Smooth muscle cell (in vitro differentiated cells): Measurements from ENCODE around the gene MOCOS. TPM values are rescaled to one million over a fixed set of nuclear protein-coding genes. Genes with fewer than 3 reads are reported as not detected.

Source experiments
- DNase-seq: peaks from one replicate; lab custom pipeline; 2025; ENCODE audit not compliant: unreplicated experiment; lab: John Stamatoyannopoulos, UW
- H2AFZ ChIP-seq: fragments of 200-600 bp; sonication (generic); 2 replicates; pipeline ENCODE4 v1.6.0; 2016; ENCODE audit warnings: antibody characterized with exemption, low read depth, mild to moderate bottlenecking
- H3F3A ChIP-seq: fragments of 200-600 bp; sonication (generic); 2 replicates; pipeline ENCODE4 v1.6.0; 2017; ENCODE audit warnings: antibody characterized with exemption, low read depth
- H3K27ac ChIP-seq: fragments of 200-600 bp; sonication (generic); 2 replicates; pipeline ENCODE4 v1.5.1; 2016; ENCODE audit warnings: low read depth, mild to moderate bottlenecking
- H3K27me3 ChIP-seq: fragments of 200-600 bp; sonication (generic); 2 replicates; pipeline ENCODE4 v1.6.1; 2016; ENCODE audit warnings: low read depth, mild to moderate bottlenecking
- H3K36me3 ChIP-seq: fragments of 200-600 bp; sonication (generic); 2 replicates; pipeline ENCODE4 v1.5.1; 2016; ENCODE audit warnings: low read depth
- H3K4me1 ChIP-seq: fragments of 200-600 bp; sonication (generic); 2 replicates; pipeline ENCODE4 v1.5.1; 2016; ENCODE audit warnings: low read depth
- H3K4me2 ChIP-seq: fragments of 200-600 bp; sonication (generic); 2 replicates; pipeline ENCODE4 v1.6.0; 2016; ENCODE audit warnings: mild to moderate bottlenecking
- H3K4me3 ChIP-seq: fragments of 200-600 bp; sonication (generic); 2 replicates; pipeline ENCODE4 v1.5.1; 2016; ENCODE audit warnings: mild to moderate bottlenecking
- H3K79me2 ChIP-seq: fragments of 200-600 bp; sonication (generic); 2 replicates; pipeline ENCODE4 v1.6.0; 2016; ENCODE audit warnings: low read depth, mild to moderate bottlenecking
- H3K9ac ChIP-seq: fragments of 200-600 bp; sonication (generic); 2 replicates; pipeline ENCODE4 v1.6.0; 2016; ENCODE audit warnings: low read depth
- H3K9me3 ChIP-seq: fragments of 200-600 bp; sonication (generic); replicated peaks from 2 replicates; pipeline ENCODE4 v1.5.1; 2016; ENCODE audit warnings: low read depth
- H4K20me1 ChIP-seq: fragments of 200-600 bp; sonication (generic); 2 replicates; pipeline ENCODE4 v1.6.0; 2016; ENCODE audit warnings: low read depth
- CTCF ChIP-seq: fragments of 200-600 bp; sonication (generic); IDR thresholded peaks from 2 replicates; pipeline ENCODE4 v1.5.1; 2017; ENCODE audit warnings: borderline replicate concordance, mild to moderate bottlenecking, antibody characterized with exemption; ENCODE audit not compliant: insufficient read depth, poor library complexity, severe bottlenecking
- WGBS: methylation state at CpG from one replicate; pipeline ENCODE4 v1.1.7; 2016; ENCODE audit warnings: low lambda C conversion rate; 5-methylcytosine and 5-hydroxymethylcytosine counted together
- polyA plus RNA-seq: library from polyadenylated mRNA; unstranded; fragments of >200 nt; fragmentation: Nextera tagmentation; extraction: Ambion mirVana; gene quantifications from 2 replicates; pipeline ENCODE4 v1.2.1, GENCODE V29; 2016
- total RNA-seq: library from RNA; depleted of rRNA; stranded (reverse); fragments of >200 nt; gene quantifications from 2 replicates; pipeline ENCODE4 v1.2.3, GENCODE V29; 2014

Gene MOCOS
- total and polyA plus RNA-seq, 2 experiments from 2014 or later: 1.6 to 1.7 TPM

DNA sequence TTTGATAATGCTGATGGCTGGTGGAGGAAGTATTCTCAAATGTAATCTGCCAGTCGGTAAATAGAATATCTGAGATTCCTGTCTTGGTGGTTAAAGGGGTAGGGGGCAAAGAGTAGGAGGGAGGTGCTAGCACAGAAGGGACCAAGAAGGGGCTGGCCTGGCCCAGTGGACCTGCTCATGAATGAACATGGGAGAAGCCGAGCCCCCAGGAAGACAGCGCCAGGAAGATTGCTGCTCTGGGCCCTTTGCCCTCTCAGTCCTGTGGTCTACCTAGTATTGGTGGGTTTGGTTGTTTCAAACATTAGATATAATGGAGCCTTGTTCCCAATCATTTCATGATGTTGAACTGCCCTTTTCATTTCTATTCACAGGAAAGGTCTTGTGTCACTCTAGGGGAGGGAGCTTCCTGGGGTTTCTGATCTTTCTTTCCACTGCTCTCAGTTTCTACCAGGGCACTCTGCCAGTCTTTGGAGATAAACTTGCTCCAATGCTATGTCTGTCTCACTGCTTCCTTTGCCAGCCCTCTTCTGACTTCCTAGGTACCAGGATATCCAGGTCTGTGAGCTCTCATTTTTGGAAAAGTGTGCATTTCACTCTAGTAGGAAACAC lies 5.3 kb upstream of the MOCOS start:
- Histone ChIP-seq H2AFZ (no peak overlapping the region), H4K20me1 (no peaks in the 10 kb centered on the region), H3K9ac (no peak overlapping the region), H3K9me3 (no peaks in the 10 kb centered on the region), H3K27ac (no peak overlapping the region), H3K27me3 (peaks cover 5% of the 10 kb centered on the region), H3K36me3 (no peaks in the 10 kb centered on the region), H3K4me2 (no peak overlapping the region), H3F3A (no peaks in the 10 kb centered on the region), H3K79me2 (no peaks in the 10 kb centered on the region), H3K4me3 (no peak overlapping the region), H3K4me1 (peaks cover 5% of the 10 kb centered on the region)
- WGBS: 93% methylated on average over 3 of the region's 3 CpGs
- no peak for TF ChIP-seq CTCF
- DNase-seq: no peak

DNA sequence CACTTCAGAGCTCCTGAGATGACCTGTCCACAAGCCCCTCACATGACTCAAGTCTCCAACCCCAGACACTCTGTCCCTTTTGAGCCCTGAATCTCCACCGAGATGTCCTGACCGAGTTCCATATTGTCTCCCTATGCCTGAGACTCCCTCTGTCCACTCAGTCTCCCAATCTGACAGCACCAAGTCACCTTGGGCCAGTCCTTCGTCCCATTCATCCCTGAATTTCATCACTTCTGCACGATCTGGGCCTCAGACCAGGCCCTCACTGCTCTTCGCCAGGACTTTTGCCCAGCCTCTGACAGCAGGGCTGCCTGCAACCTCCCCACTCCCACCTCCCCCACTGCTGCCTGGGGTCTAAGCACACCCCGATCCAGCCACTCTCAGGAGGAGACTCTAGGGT lies 4.3 kb upstream of the MOCOS start:
- 89% methylated on average over 6 of the region's 6 CpGs for WGBS
- H3K9ac ChIP-seq: no peak overlapping the region
- DNase-seq: no peak

GRCh38 chr18:36183987-36184386 lies 3.3 kb upstream of the MOCOS start:
- Histone ChIP-seq H2AFZ (no peak overlapping the region), H3K4me2 (no peak overlapping the region), H3F3A (no peaks in the 10 kb centered on the region), H3K9me3 (no peaks in the 10 kb centered on the region), H3K4me1 (peaks cover 5% of the 10 kb centered on the region), H3K4me3 (no peak overlapping the region), H3K36me3 (no peaks in the 10 kb centered on the region), H3K9ac (no peak overlapping the region), H3K79me2 (no peaks in the 10 kb centered on the region), H4K20me1 (no peaks in the 10 kb centered on the region), H3K27me3 (peaks cover 5% of the 10 kb centered on the region), H3K27ac (no peak overlapping the region)
- no peak for DNase-seq
- TF ChIP-seq CTCF: no peak
- WGBS: 99% methylated on average over 2 of the region's 2 CpGs

More for the DNA sequence above, 4.3 kb upstream of the MOCOS start:
- Histone ChIP-seq H4K20me1 (no peaks in the 10 kb centered on the region), H3K9me3 (no peaks in the 10 kb centered on the region), H3K4me3 (no peak overlapping the region), H3F3A (no peaks in the 10 kb centered on the region), H2AFZ (no peak overlapping the region), H3K4me2 (no peak overlapping the region), H3K79me2 (no peaks in the 10 kb centered on the region), H3K27me3 (peaks cover 5% of the 10 kb centered on the region), H3K4me1 (peaks cover 5% of the 10 kb centered on the region), H3K27ac (no peak overlapping the region), H3K36me3 (no peaks in the 10 kb centered on the region)
- no peak for TF ChIP-seq CTCF

DNA sequence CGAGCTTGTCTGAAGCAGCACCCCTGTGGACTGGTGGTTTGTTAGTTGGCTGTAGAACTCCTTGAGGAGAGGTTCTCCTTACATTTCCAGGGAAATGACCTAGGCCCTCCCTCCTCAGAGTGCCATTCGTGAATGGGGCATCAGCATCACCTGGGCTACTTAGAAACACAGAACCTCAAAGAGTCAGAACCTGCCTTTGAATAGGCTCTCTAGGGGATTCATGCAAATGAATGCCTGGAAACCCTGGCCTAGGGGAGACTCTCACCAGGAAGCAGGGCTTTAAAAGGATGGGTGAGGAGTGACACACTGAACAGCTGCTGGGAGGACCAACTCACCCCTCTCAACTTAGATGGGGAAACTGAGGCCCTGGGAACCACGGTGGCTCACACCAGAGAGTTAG lies 2.1 kb upstream of the MOCOS start:
- no peak overlapping the region for H3K4me3 ChIP-seq
- 81% methylated on average over 3 of the region's 3 CpGs for WGBS
- DNase-seq: no peak

More for the DNA sequence above, 2.1 kb upstream of the MOCOS start:
- H2AFZ ChIP-seq: no peak overlapping the region
- no peaks in the 10 kb centered on the region for H4K20me1 ChIP-seq
- H3F3A ChIP-seq: no peaks in the 10 kb centered on the region
- no peak overlapping the region for H3K9ac ChIP-seq
- H3K79me2 ChIP-seq: peaks cover 5% of the 10 kb centered on the region
- TF ChIP-seq CTCF: no peak
- peaks cover 5% of the 10 kb centered on the region for H3K27me3 ChIP-seq
- no peaks in the 10 kb centered on the region for H3K9me3 ChIP-seq
- no peaks in the 10 kb centered on the region for H3K36me3 ChIP-seq
- no peak overlapping the region for H3K27ac ChIP-seq
- H3K4me1 ChIP-seq: peaks cover 5% of the 10 kb centered on the region
- H3K4me2 ChIP-seq: no peak overlapping the region
